Measurements from ENCODE around the gene DHRS4L2.
A peak's percentile ranks its signal among the peaks of the same experiment; 100 is the strongest.
"Not testable (repeated sequence)": the region's sequence is repeated elsewhere in the genome, so short reads cannot be mapped to it uniquely, and the experiment has no call there.

Gene DHRS4L2

DNA sequence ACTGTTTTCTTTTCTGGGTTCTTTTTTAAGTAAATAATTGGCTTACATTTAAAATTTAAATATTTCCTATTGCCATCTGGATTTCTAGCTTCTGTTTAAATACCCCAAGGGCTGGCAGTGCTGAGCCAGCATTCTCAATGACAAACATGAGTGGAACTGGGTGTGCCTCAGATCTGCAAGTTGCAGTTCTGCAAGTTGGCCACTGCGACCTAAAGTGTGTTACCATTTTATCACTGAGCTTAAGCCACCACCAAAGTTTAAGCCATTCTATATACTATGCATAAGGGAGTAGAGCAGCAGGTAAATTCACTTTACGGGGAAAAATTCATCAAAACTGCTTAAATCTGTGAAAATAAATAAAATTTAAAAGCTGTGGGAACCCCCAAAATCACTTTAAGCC is 11.5 kb upstream of the DHRS4L2 start:
- peak; percentile 21 for DNase-seq (ENCODE audit: low read depth)
- TF ChIP-seq, protein P1, sequence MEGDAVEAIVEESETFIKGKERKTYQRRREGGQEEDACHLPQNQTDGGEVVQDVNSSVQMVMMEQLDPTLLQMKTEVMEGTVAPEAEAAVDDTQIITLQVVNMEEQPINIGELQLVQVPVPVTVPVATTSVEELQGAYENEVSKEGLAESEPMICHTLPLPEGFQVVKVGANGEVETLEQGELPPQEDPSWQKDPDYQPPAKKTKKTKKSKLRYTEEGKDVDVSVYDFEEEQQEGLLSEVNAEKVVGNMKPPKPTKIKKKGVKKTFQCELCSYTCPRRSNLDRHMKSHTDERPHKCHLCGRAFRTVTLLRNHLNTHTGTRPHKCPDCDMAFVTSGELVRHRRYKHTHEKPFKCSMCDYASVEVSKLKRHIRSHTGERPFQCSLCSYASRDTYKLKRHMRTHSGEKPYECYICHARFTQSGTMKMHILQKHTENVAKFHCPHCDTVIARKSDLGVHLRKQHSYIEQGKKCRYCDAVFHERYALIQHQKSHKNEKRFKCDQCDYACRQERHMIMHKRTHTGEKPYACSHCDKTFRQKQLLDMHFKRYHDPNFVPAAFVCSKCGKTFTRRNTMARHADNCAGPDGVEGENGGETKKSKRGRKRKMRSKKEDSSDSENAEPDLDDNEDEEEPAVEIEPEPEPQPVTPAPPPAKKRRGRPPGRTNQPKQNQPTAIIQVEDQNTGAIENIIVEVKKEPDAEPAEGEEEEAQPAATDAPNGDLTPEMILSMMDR (IDR thresholded peaks at IDR 0.05; ENCODE audit: insufficient read depth, low read depth, low read length, missing control alignments), result peak; percentile 1
- not testable (repeated sequence) for H3K4me3 ChIP-seq (ENCODE audit: low read depth, low read length)

DNA sequence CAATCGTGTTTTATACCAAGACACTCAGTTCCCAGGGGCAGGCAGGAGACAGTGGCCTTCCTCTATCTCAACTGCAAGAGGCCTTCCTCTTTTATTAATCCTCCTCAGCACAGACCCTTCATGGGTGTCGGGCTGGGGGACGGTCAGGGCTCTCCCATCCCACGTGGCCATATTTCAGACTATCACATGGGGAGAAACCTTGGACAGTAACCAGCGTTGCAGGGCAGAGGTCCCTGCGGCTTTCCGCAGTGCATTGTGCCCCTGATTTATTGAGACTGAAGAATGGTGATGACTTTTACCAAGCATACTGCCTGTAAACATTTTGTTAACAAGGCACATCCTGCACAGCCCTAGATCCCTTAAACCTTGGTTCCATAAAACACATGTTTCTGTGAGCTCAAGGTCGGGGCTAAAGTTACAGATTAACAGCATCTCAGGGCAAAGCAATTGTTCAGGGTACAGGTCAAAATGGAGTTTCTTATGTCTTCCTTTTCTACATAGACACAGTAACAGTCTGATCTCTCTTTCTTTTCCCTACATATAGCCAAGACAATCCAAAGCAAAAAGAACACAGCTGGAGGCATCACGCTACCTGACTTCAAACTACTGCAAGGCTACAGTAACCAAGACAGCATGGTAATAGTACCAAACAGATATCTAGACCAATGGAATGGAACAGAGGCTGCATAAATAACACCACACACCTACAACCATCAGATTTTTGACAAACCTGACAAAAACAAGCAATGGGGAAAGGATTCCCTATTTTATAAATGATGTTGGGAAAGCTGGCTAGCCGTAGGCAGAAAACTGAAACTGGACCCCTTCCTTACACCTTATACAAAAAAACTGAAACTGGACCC is 6.5 kb upstream of the DHRS4L2 start:
- not testable (repeated sequence) for DNase-seq (ENCODE audit: low read depth); H3K4me3 ChIP-seq (ENCODE audit: low read depth, low read length)

DNA sequence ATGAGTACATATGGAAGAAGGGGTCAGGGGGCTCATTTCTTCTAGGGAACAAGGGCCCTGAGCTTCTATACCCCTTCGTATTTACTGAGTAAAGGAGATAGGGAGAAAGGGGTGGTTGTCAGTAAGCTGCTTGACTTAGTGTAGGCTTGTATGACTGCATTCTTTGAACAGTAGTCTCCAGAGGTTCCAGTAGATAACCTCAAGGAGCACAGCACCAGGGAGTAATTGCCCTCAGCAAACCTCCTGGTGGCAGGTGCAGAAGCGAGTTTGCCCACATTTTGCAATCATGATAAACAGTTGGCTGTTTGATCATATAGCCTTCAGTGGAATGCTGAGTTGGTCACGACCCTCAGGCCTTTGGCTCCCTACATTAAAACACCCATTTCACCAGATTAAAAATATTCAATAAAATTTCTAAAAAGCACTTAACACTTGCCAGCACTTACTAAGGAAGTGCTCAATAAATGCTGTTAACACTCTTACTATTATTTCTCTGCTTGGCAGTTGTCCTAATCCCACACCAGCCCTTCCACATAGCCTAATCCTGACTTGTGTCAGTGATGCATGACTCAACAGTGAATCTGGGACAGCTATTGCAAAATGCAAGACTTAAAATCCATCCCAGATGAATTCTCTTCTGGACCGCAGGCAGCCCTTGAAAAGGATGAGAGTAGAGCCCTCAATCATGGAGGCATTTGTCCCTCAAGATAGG is 3.7 kb upstream of the DHRS4L2 start:
- DNase-seq (ENCODE audit: low read depth), result no peak

DNA sequence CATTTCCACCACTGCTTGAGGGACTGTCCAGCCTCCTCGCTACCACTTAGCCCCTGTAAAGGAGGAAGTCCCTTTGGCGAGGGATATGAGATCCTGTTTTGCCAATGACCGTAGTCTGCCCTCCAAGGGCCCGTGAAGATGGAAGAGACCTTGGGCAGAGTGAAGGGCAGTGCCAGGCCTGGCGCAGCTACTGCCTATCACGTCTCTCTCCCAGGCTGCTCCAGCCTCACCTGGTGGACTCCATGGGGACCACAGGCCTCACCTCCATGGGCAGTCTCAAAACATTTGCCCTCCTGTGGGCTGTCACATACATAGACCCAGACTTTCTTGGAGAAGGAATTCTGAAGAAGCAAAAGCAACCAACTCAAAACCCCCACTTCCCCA is 514 bp upstream of the DHRS4L2 start:
- not testable (repeated sequence) for DNase-seq (ENCODE audit: low read depth)
- peak overlapping the region; percentile 75 for H3K4me3 ChIP-seq (ENCODE audit: low read depth, low read length)

More for the DNA sequence above, 3.7 kb upstream of the DHRS4L2 start:
- H3K4me3 ChIP-seq (ENCODE audit: low read depth, low read length), result no peak overlapping the region
- TF ChIP-seq, protein P1 (IDR thresholded peaks at IDR 0.05; ENCODE audit: insufficient read depth, low read depth, low read length, missing control alignments), result no peak

DNA sequence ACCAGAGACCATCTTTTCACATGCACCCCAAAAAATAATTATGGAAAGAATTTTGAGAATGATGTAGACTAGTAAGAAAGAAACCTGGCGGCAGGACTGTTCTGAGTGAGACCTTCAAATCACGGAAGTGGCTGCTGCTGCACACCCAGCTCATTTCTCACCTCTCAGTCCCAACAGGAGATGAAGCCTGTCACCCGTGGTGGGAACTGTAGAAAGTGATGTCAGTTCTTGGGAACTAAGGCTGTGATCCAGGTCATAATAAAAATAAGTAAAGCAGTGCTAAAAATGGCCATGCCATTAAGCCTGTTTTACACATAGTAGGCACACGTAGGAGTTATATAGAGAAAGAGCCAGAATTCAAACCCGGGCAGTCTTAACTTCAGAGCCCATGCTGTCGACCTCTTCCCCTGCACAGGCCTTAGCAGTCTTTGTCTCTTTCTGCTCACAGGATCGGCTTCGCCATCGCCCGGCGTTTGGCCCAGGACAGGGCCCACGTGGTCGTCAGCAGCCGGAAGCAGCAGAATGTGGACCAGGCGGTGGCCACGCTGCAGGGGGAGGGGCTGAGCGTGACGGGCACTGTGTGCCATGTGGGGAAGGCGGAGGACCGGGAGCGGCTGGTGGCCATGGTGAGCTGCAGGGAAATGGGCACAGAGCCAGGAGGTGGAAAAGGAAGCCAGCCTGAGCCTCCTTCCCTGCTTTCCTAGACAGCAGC is 1.2 kb downstream of the DHRS4L2 start:
- peak; percentile 73 for DNase-seq (ENCODE audit: low read depth)
- peak overlapping the region; percentile 75 for H3K4me3 ChIP-seq (ENCODE audit: low read depth, low read length)

DNA sequence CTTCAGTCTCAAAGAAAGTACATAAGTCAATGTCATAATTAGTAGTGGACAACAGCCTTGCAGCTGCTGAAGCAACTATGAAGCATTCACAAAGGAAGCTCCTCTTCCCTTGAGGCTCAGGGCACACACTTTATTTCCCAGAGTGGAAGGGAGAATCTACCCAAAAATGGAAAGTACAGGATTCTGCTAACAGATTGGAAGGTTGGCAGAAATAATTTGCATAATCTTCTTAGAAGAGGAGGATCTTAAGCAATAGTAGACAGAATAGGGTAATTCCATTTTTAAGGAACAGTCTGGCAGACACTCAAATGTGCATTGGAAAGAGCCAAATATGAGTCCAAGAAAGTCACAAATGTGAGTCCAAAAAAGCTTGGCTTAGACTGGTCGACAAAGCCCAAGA is 2.2 kb downstream of the DHRS4L2 start:
- H3K4me3 ChIP-seq (ENCODE audit: low read depth, low read length); DNase-seq (ENCODE audit: low read depth): not testable (repeated sequence)

DNA sequence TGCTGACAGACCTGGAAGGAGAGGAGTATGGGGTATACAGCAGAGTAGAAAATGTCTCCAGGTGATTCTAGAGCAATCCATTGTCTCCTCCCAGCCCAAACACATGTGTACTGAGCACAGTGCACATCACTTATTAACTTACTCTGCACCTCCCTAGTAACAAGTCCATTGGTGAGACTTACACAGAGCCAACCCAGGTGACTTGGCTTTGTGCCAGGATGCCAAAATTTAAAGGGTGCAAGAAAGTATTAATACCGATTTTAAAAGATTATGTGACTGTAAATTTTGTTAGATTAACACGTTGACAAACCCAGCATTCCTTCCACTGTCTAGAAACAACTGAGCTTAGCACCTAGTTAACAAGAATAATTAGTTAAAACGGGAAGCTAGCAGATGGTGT is 4.3 kb downstream of the DHRS4L2 start:
- not testable (repeated sequence) for H3K4me3 ChIP-seq (ENCODE audit: low read depth, low read length); DNase-seq (ENCODE audit: low read depth)

DNA sequence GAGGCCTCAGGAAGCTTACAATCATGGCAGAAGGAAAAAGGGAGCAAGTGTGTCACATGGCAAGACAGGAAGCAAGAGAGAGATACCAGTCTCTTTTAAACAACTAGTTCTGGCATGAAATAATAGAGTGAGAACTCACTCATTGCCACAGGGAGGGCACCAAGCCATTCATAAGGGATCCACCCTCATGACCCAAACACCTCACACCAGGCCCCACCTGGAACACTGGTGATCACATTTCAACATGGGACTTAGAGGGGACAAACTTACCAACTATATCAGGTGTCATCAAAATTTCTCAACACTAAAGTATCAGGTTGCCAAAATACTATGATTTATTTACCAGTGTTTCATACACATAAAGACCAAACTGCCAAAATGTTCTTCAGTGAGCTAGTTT is 7.3 kb downstream of the DHRS4L2 start:
- not testable (repeated sequence) for DNase-seq (ENCODE audit: low read depth); H3K4me3 ChIP-seq (ENCODE audit: low read depth, low read length)

DNA sequence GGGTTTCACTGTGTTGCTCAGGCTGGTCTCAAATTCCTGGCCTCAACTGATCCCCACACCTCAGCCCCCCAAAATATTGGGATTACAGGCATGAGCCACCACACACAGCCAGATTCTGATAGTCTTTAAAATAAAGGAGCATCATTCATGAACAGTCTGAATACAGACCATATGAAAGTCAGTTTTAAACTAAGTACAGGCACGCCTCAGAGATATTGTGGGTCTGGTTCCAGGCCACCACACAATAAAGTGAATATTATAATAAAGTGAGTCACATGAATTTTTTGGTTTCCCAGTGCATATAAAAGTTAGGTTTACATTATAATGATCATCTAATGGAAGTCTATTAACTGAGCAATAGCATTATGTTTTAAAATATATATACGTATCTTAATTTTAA is 8.1 kb downstream of the DHRS4L2 start:
- DNase-seq (ENCODE audit: low read depth); H3K4me3 ChIP-seq (ENCODE audit: low read depth, low read length): not testable (repeated sequence)

DNA sequence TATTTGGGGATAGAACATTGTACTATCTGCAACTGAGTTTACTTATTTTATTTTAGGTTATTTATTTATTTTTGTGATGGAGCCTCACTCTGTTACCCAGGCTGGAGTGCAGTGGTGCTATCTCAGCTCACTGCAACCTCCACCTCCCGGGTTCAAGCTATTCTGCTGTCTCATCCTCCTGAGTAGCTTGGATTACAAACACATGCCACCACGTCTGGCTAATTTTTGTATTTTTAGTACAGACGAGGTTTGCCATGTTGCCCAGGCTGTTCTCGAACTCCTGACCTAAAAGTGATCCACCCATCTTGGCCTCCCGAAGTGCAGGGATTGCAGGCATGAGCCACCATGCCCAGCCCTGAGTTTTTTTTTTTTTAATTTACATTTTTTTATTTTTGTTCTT is 10.9 kb downstream of the DHRS4L2 start:
- not testable (repeated sequence) for DNase-seq (ENCODE audit: low read depth); H3K4me3 ChIP-seq (ENCODE audit: low read depth, low read length)

DNA sequence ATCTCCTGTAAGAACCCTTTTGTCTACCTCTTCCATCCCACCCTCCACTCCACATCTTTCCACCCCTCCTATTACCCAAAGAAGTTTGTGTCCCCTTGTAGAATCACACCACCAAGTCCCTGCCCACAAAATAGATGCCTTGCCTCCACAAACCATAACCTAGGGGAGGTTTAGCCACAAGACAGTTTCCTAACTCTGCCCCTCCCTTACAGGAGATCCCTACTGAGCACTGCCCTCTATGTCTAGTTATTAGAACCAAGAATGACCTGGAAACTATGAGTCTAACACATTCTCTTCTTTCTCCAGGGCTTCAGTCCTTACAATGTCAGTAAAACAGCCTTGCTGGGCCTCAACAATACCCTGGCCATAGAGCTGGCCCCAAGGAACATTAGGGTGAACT is 12.3 kb downstream of the DHRS4L2 start:
- not testable (repeated sequence) for DNase-seq (ENCODE audit: low read depth); H3K4me3 ChIP-seq (ENCODE audit: low read depth, low read length)

DNA sequence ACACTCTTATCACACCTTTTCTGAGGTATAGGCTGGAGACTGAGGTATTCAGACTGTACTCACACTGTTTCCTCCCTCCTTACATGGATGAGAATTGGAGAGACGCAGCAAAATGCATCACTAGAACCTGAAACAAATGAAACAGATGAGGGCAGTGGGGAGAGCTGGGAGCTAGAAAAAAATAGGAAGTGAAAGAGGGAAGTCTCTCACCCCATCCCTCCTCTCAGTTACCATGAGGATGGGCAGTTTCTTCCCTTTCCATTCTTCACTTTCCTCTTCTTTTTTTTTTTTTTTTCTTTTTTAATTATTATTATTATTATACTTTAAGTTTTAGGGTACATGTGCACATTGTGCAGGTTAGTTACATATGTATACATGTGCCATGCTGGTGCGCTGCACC is 12.9 kb downstream of the DHRS4L2 start:
- not testable (repeated sequence) for H3K4me3 ChIP-seq (ENCODE audit: low read depth, low read length)

DNA sequence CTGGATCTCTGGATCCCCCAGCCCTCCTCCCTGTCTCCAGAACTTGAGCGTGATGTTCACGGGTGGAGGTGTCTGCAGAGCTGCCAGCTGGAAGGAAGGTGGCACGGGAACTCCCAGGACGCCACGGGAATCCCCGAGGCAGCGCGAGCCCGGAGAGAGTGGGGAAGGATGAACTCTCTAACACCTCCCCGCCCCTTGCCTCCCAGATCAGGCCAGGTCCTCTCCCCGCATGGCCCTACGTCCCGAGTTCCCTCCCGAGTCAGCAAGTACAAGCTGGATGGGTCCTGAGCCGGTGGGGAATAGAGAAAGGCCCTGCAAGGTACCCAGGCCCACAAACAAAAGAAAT is 17.7 kb downstream of the DHRS4L2 start:
- not testable (repeated sequence) for DNase-seq (ENCODE audit: low read depth)
- H3K4me3 ChIP-seq (ENCODE audit: low read depth, low read length), result peak overlapping the region; percentile 53

More for the DNA sequence above, 12.9 kb downstream of the DHRS4L2 start:
- DNase-seq (ENCODE audit: low read depth), result not testable (repeated sequence)

DNA sequence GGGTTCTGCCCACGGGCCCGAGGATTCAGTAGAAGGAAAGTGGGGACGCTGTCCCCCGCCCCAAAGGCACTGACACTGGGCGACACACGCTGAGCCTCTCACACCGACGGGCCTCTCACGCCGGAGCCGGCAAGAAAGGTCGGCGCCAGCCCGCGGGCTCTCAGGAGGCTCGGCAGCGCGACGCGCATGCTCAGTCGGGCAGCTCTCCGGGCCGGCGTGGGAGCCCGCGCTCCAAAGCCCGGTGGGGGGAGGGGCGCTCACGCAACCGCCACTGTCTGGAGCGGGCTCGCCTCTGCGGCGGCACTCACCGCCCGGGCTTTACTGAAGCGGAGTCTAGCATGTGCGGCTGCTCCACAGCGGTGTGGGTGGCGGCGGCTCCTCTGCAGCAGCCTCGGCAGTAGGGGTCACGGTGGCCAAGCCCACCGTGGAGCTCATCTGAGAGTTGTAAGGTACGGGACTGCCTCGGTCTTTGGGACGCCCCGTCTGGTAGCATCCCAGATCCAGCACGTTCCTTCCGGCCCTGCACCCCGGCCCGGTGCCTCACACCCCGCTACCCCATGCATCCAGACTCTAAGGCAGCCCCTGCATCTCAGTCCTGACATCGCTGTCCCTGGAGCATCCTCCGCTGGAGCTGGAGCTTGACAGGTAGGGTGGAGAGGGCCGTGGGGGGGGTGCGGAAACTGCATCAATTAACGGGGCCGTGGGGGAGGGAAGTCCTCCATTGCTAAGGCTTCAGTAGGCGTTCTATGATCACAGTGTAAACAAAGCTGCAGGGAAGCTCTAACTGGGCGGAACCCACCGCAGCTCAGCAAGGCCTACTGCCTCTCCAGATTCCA is 18.3 kb downstream of the DHRS4L2 start:
- peak overlapping the region; percentile 53 for H3K4me3 ChIP-seq (ENCODE audit: low read depth, low read length)
- peak; percentile 33 for DNase-seq (ENCODE audit: low read depth)
